H1 (cell line): ENCODE results near the gene TTC27. TPM values are rescaled to one million over a fixed set of nuclear protein-coding genes. Genes with fewer than 3 reads are reported as not detected.
A peak's percentile ranks its signal among the peaks of the same experiment; 100 is the strongest.

ENCODE experiments used
- CTCF ChIA-PET: fragments of 300-600 bp; sonication (Branson Sonifier 250); formaldehyde crosslinking; loops from one replicate; lab custom pipeline; 2021; ENCODE audit not compliant: partially characterized antibody; lab: Charles Lee
- POLR2A ChIA-PET: fragments of 300-600 bp; sonication (Branson Sonifier 250); formaldehyde crosslinking; loops from one replicate; lab custom pipeline; 2021; ENCODE audit warnings: inconsistent platforms; ENCODE audit not compliant: partially characterized antibody; lab: Charles Lee
- DNase-seq, 2 experiments: peaks; one replicate each; pipeline versions ENCODE4 v3.0.0 to v3.0.0-alpha.2; 2010 to 2022; ENCODE audit warnings: low spot score in 2 of 2, low read depth in 1 of 2, mixed read lengths in 1 of 2
- FAIRE-seq: peaks from 2 replicates; lab custom pipeline; 2011; peaks lifted over from hg19 to GRCh38; lab: Jason Lieb, UNC
- H2AFZ ChIP-seq: 2 replicates; pipeline ENCODE4 v1.8.1; 2012; ENCODE audit warnings: low read length, inconsistent platforms
- H2AK5ac ChIP-seq: 2 replicates; pipeline ENCODE4 v1.6.1; 2013; ENCODE audit warnings: low read depth, low read length
- H2BK120ac ChIP-seq: replicated peaks from 2 replicates; pipeline ENCODE3; 2013; ENCODE audit warnings: low read depth, low read length, inconsistent platforms
- H2BK12ac ChIP-seq: 2 replicates; pipeline ENCODE4 v1.6.1; 2013; ENCODE audit warnings: low read depth, low read length
- H2BK15ac ChIP-seq: 2 replicates; pipeline ENCODE4 v1.6.1; 2013; ENCODE audit warnings: low read length
- H2BK20ac ChIP-seq: 2 replicates; pipeline ENCODE4 v1.6.1; 2013; ENCODE audit warnings: low read length
- H2BK5ac ChIP-seq: 2 replicates; pipeline ENCODE4 v1.6.1; 2013; ENCODE audit warnings: low read depth, low read length
- H3K14ac ChIP-seq: 2 replicates; pipeline ENCODE4 v1.6.1; 2013; ENCODE audit warnings: inconsistent platforms; ENCODE audit not compliant: insufficient read length
- H3K18ac ChIP-seq: 2 replicates; pipeline ENCODE4 v1.6.1; 2013; ENCODE audit warnings: low read length; ENCODE audit errors: extremely low read depth
- H3K23ac ChIP-seq: 2 replicates; pipeline ENCODE4 v1.6.1; 2013; ENCODE audit warnings: inconsistent platforms; ENCODE audit not compliant: insufficient read length
- H3K23me2 ChIP-seq: 2 replicates; pipeline ENCODE4 v1.6.1; 2013; ENCODE audit warnings: low read depth, low read length
- H3K27ac ChIP-seq: 2 replicates; pipeline ENCODE4 v1.6.1; 2011; ENCODE audit warnings: low read depth, low read length, inconsistent platforms
- H3K27me3 ChIP-seq, 4 experiments: replicated peaks in 1 of 4; 1 replicate in 1 of 4; 2 replicates in 3 of 4; pipeline versions ENCODE4 v1.6.1 to v1.8.1; 2011 to 2013; ENCODE audit warnings: low read length in 3 of 4, mild to moderate bottlenecking in 3 of 4, inconsistent platforms in 2 of 4, mixed read lengths in 2 of 4, moderate library complexity in 1 of 4; ENCODE audit not compliant: control insufficient read depth in 3 of 4, insufficient read depth in 3 of 4; ENCODE audit errors: extremely low read depth in 1 of 4
- H3K36me3 ChIP-seq, 4 experiments: 2 replicates each; pipeline versions ENCODE4 v1.6.1 to v1.8.1; 2011 to 2013; ENCODE audit warnings: mild to moderate bottlenecking in 4 of 4, low read length in 3 of 4, moderate library complexity in 2 of 4, control low read depth in 1 of 4, inconsistent platforms in 1 of 4; ENCODE audit not compliant: insufficient read depth in 4 of 4, control insufficient read depth in 2 of 4
- H3K4ac ChIP-seq: replicated peaks from 2 replicates; pipeline ENCODE3; 2013; ENCODE audit warnings: low read length, low read depth, mixed read lengths, inconsistent platforms; ENCODE audit not compliant: insufficient read length
- H3K4me1 ChIP-seq, 4 experiments: replicated peaks in 1 of 4; 1 replicate in 1 of 4; 2 replicates in 3 of 4; pipeline versions ENCODE4 v1.6.1 to v1.8.1; 2011 to 2013; ENCODE audit warnings: low read length in 3 of 4, inconsistent platforms in 2 of 4, mixed read lengths in 1 of 4; ENCODE audit not compliant: insufficient read depth in 4 of 4, control insufficient read depth in 3 of 4
- H3K4me2 ChIP-seq, 2 experiments: 2 replicates each; pipeline versions ENCODE4 v1.6.1 to v1.8.1; 2011 to 2013; ENCODE audit warnings: low read depth in 2 of 2, low read length in 2 of 2, control low read depth in 1 of 2, inconsistent platforms in 1 of 2, mild to moderate bottlenecking in 1 of 2; ENCODE audit not compliant: insufficient read depth in 1 of 2
- H3K4me3 ChIP-seq, 4 experiments: fragments of 200-600, 300-600 bp in 1 of 4; sonication (generic), shearing (Covaris generic), sonication (Bioruptor Twin) in 1 of 4; 2 replicates each; pipeline versions ENCODE4 v1.5.1 to v1.8.1; 2011 to 2016; ENCODE audit warnings: low read length in 4 of 4, low read depth in 3 of 4, control low read depth in 2 of 4, inconsistent platforms in 2 of 4, mild to moderate bottlenecking in 2 of 4, mixed read lengths in 1 of 4, moderate library complexity in 1 of 4; ENCODE audit not compliant: insufficient read depth in 2 of 4; ENCODE audit errors: extremely low read depth in 1 of 4
- H3K56ac ChIP-seq: replicated peaks from 2 replicates; pipeline ENCODE3; 2013; ENCODE audit warnings: low read depth, mild to moderate bottlenecking, mixed read lengths, low read length, inconsistent platforms; ENCODE audit not compliant: insufficient read length
- H3K79me1 ChIP-seq: 2 replicates; pipeline ENCODE4 v1.6.1; 2013; ENCODE audit warnings: low read depth, low read length, control low read depth
- H3K79me2 ChIP-seq, 2 experiments: 2 replicates each; pipeline versions ENCODE4 v1.6.1 to v1.8.1; 2012 to 2013; ENCODE audit warnings: low read length in 2 of 2, mild to moderate bottlenecking in 2 of 2, inconsistent platforms in 1 of 2; ENCODE audit not compliant: insufficient read depth in 2 of 2, control insufficient read depth in 1 of 2
- H3K9ac ChIP-seq, 4 experiments: replicated peaks in 1 of 4; 1 replicate in 1 of 4; 2 replicates in 3 of 4; pipeline versions ENCODE4 v1.6.1 to v1.8.1; 2011 to 2013; ENCODE audit warnings: low read depth in 3 of 4, low read length in 3 of 4, control low read depth in 2 of 4, mild to moderate bottlenecking in 2 of 4, moderate library complexity in 2 of 4, inconsistent platforms in 1 of 4; ENCODE audit errors: extremely low read depth in 1 of 4
- H3K9me3 ChIP-seq, 2 experiments: 2 replicates each; pipeline versions ENCODE4 v1.6.1 to v1.8.1; 2012 to 2013; ENCODE audit warnings: mild to moderate bottlenecking in 2 of 2, moderate library complexity in 2 of 2, control low read depth in 1 of 2, inconsistent platforms in 1 of 2, low read depth in 1 of 2, low read length in 1 of 2, mixed read lengths in 1 of 2; ENCODE audit not compliant: insufficient read depth in 2 of 2
- H4K20me1 ChIP-seq, 2 experiments: replicated peaks in 1 of 2; 2 replicates each; pipeline versions ENCODE3 to v1.8.1; 2011 to 2013; ENCODE audit warnings: inconsistent platforms in 2 of 2, low read length in 2 of 2, mild to moderate bottlenecking in 1 of 2; ENCODE audit not compliant: insufficient read depth in 2 of 2, control insufficient read depth in 1 of 2
- H4K5ac ChIP-seq: 2 replicates; pipeline ENCODE4 v1.6.1; 2013; ENCODE audit warnings: low read length, low read depth, mixed read lengths, inconsistent platforms; ENCODE audit not compliant: insufficient read length
- H4K8ac ChIP-seq: 2 replicates; pipeline ENCODE4 v1.8.0; 2013; ENCODE audit warnings: mild to moderate bottlenecking, moderate library complexity, low read length, inconsistent platforms; ENCODE audit not compliant: insufficient read depth; ENCODE audit errors: extremely low read depth
- H4K91ac ChIP-seq: replicated peaks from 2 replicates; pipeline ENCODE3; 2013; ENCODE audit warnings: low read length, mixed read lengths, inconsistent platforms; ENCODE audit not compliant: insufficient read length
- ATF2 ChIP-seq: IDR thresholded peaks from 2 replicates; pipeline ENCODE4 v1.6.1; 2012; ENCODE audit warnings: low read length, inconsistent platforms
- BACH1 ChIP-seq: IDR thresholded peaks from 2 replicates; pipeline ENCODE4 v1.6.1; 2012; ENCODE audit warnings: low read length, improper control_type of control experiment
- HDAC6 ChIP-seq: IDR thresholded peaks from one replicate; pipeline ENCODE4 v1.7.1; 2012; ENCODE audit warnings: low read depth, mild to moderate bottlenecking, inconsistent platforms, low read length, moderate library complexity
- KDM4A ChIP-seq: IDR thresholded peaks from one replicate; pipeline ENCODE4 v1.7.1; 2012; ENCODE audit warnings: low read depth, mild to moderate bottlenecking, moderate library complexity, low read length, inconsistent platforms; ENCODE audit not compliant: severe bottlenecking
- KDM5A ChIP-seq: fragments of 200-600 bp; IDR thresholded peaks from 2 replicates; pipeline ENCODE4 v1.7.1; 2012; ENCODE audit warnings: mild to moderate bottlenecking, low read length, inconsistent platforms, mixed read lengths
- PHF8 ChIP-seq: fragments of 200-600 bp; sonication (generic); conservative IDR thresholded peaks from 2 replicates; pipeline ENCODE4 v1.7.1; 2012; ENCODE audit warnings: low read depth, mild to moderate bottlenecking, inconsistent platforms, low read length, moderate library complexity
- RAD21 ChIP-seq, 2 experiments: IDR thresholded peaks in 1 of 2; conservative IDR thresholded peaks in 1 of 2; 2 replicates each; pipeline ENCODE4 v1.6.1; 2011; ENCODE audit warnings: low read depth in 2 of 2, low read length in 2 of 2, improper control_type of control experiment in 1 of 2, inconsistent platforms in 1 of 2, mild to moderate bottlenecking in 1 of 2, moderate library complexity in 1 of 2
- SP2 ChIP-seq: IDR thresholded peaks from 2 replicates; pipeline ENCODE4 v1.6.1; 2012; ENCODE audit warnings: mild to moderate bottlenecking, low read length, inconsistent platforms
- TCF12 ChIP-seq: IDR thresholded peaks from 2 replicates; pipeline ENCODE4 v1.6.1; 2011; ENCODE audit warnings: low read depth, mild to moderate bottlenecking, low read length
- TEAD4 ChIP-seq: IDR thresholded peaks from 2 replicates; pipeline ENCODE4 v1.6.1; 2012; ENCODE audit warnings: low read depth, low read length, inconsistent platforms, mixed read lengths
- WGBS, 2 experiments: shearing (Covaris generic) in 1 of 2; methylation state at CpG; one replicate each; pipeline versions ENCODE4 v1.1.6 to v1.1.7; 2013 to 2015; ENCODE audit warnings: low lambda C conversion rate in 2 of 2, mixed read lengths in 2 of 2, inconsistent platforms in 1 of 2, low coverage in 1 of 2, missing lambda C conversion rate in 1 of 2; ENCODE audit not compliant: insufficient replicate concordance in 2 of 2, insufficient coverage in 1 of 2, insufficient read length in 1 of 2; ENCODE audit errors: extremely low coverage in 1 of 2, missing lambda C conversion rate in 1 of 2; 5-methylcytosine and 5-hydroxymethylcytosine counted together
- polyA plus RNA-seq, 7 experiments: library from polyadenylated mRNA; depleted of rRNA in 3 of 7; stranded (reverse) in 5 of 7; unstranded in 2 of 7; fragments of >200 nt in 5 of 7; fragments of 200-250 nt in 2 of 7; gene quantifications; 1 replicate in 5 of 7; 2 replicates in 1 of 7; 4 replicates in 1 of 7; pipeline versions ENCODE4 v1.2.1 to v1.2.3, GENCODE V29; 2011 to 2013; ENCODE audit warnings: missing spikeins in 2 of 7, mixed read lengths in 2 of 7
- total RNA-seq: library from RNA; stranded (reverse); fragmentation: NEBNext Ultra II Directional; extraction: Animal tissue kit (Norgen Biotek cat#: 25700); gene quantifications from 2 replicates; pipeline ENCODE4 v1.2.1, GENCODE V29; 2021

TTC27 gene
- total and polyA plus RNA-seq, 2 of the 8 experiments (the other 6 are each of a cell fraction or from before 2014, with no cell fraction given), result 13.8 to 29.1 TPM

GRCh38 chr2:32772638-32773447 lies 145.0 kb downstream of the TTC27 start:
- H3K79me2 ChIP-seq, result no peaks in the 10 kb centered on the region; a peak in 1 of 4 replicates
- H3K18ac ChIP-seq, result no peak overlapping the region; the same call in 1 of the 2 replicates
- no peaks in the 10 kb centered on the region for H3K79me1 ChIP-seq
- no peak overlapping the region for H2BK20ac ChIP-seq
- H3K36me3 ChIP-seq, result no peaks in the 10 kb centered on the region
- no peak overlapping the region for H4K8ac ChIP-seq
- H2AK5ac ChIP-seq, result no peak overlapping the region
- no peak overlapping the region for H3K56ac ChIP-seq
- no peak overlapping the region for H2BK5ac ChIP-seq
- FAIRE-seq, result peak; percentile 80
- POLR2A ChIA-PET, result no interaction called here
- DNase-seq, result peak; percentile 5 to 48
- H3K4me2 ChIP-seq, result no peak overlapping the region
- no peak overlapping the region for H3K14ac ChIP-seq
- no peak overlapping the region for H3K4ac ChIP-seq
- H2AFZ ChIP-seq, result no peak overlapping the region
- 47% methylated on average over 6 of the region's 6 CpGs; no CpG with 5 or more reads in 1 of the 2 experiments for WGBS, 2 experiments
- H3K4me1 ChIP-seq, result peaks cover 0 to 9% (median 3%) of the 10 kb centered on the region in 4 experiments; a peak in 2 of 7 replicates
- no peak overlapping the region for H4K91ac ChIP-seq
- H3K23ac ChIP-seq, result no peak overlapping the region
- no peaks in the 10 kb centered on the region for H3K23me2 ChIP-seq
- no peak overlapping the region for H4K5ac ChIP-seq
- H4K20me1 ChIP-seq, result no peaks in the 10 kb centered on the region
- H2BK120ac ChIP-seq, result no peak overlapping the region
- H3K4me3 ChIP-seq, result no peak overlapping the region
- H3K27ac ChIP-seq, result no peak overlapping the region
- H3K9ac ChIP-seq, result no peak overlapping the region
- CTCF ChIA-PET, result interaction anchor here (0.5 to 4.3 kb wide), 28 partner anchors 11 to 1225 kb away, joined by 3 to 27 read pairs (median 4); no protein-coding TSS in a partner anchor
- H3K27me3 ChIP-seq, result no peaks in the 10 kb centered on the region
- no peak overlapping the region for H2BK15ac ChIP-seq
- no peaks in the 10 kb centered on the region for H3K9me3 ChIP-seq
- H2BK12ac ChIP-seq, result no peak overlapping the region
- TF ChIP-seq TCF12 (no peak), RAD21 (IDR thresholded peaks at IDR 0.05 in 1 of 2, conservative IDR thresholded peaks at IDR 0.05 in 1 of 2; ENCODE audit: low read depth in 2 of 2, low read length in 2 of 2) (peak; percentile 97), BACH1 (no peak), HDAC6 (no peak), KDM5A (no peak), ATF2 (no peak), TEAD4 (peak; percentile 26; the same call in 1 of the 2 replicates), PHF8 (no peak), KDM4A (no peak), SP2 (no peak)
